Measurements from ENCODE around the gene TMED5. TPM values are rescaled to one million over a fixed set of nuclear protein-coding genes. Genes with fewer than 3 reads are reported as not detected.
"Not testable (repeated sequence)": the region's sequence is repeated elsewhere in the genome, so short reads cannot be mapped to it uniquely, and the experiment has no call there.

TMED5 gene
- total RNA-seq, 1 experiment from 2014 or later: 51.0 TPM

- no TSS peak for BruUV-seq (replicated peaks)
- Histone ChIP-seq H3K27me3 (ENCODE audit: insufficient read depth, low read depth) (no peaks in the 10 kb centered on the region), H3K9me2 (ENCODE audit: insufficient read depth) (no peaks in the 10 kb centered on the region), H3K27ac (peak overlapping the region; percentile 98), H3K79me2 (ENCODE audit: low read depth) (peaks cover 84% of the 10 kb centered on the region), H2AFZ (no peak overlapping the region), H3K36me3 (ENCODE audit: low read depth) (peaks cover 28% of the 10 kb centered on the region), H3K4me2 (peak overlapping the region; percentile 91), H4K20me1 (ENCODE audit: insufficient read depth) (peaks cover 44% of the 10 kb centered on the region), H3K4me1 (replicated peaks; ENCODE audit: insufficient read depth) (peaks cover 47% of the 10 kb centered on the region), H3F3A (ENCODE audit: insufficient read depth, low read depth) (peaks cover 27% of the 10 kb centered on the region), H3K4me3 (peak overlapping the region; percentile 86), H3K9me3 (ENCODE audit: insufficient read depth, low read depth) (no peaks in the 10 kb centered on the region)
- peak in 1 of 2 experiments; percentile 52 for DNase-seq
- TF ChIP-seq EZH2 (IDR thresholded peaks at IDR 0.05; ENCODE audit: low read depth) (no peak), CTCF (conservative IDR thresholded peaks at IDR 0.05) (no peak)
- intact Hi-C loops (cut with micrococcal nuclease; ENCODE audit: unreplicated experiment): no loop called here
- POLR2A ChIA-PET (ENCODE audit: unreplicated experiment): interaction anchor here (0.6 kb wide), 2 partner anchors 82 to 837 kb away, joined by 3 to 6 read pairs; no protein-coding TSS in a partner anchor
- CTCF ChIA-PET: interaction anchor here (0.5 kb wide), 1 partner anchor 8 kb away, joined by 3 read pairs; no protein-coding TSS in a partner anchor
Measured at GRCh38 chr1:93177991-93178390, 2.2 kb downstream of the TMED5 start.

DNA sequence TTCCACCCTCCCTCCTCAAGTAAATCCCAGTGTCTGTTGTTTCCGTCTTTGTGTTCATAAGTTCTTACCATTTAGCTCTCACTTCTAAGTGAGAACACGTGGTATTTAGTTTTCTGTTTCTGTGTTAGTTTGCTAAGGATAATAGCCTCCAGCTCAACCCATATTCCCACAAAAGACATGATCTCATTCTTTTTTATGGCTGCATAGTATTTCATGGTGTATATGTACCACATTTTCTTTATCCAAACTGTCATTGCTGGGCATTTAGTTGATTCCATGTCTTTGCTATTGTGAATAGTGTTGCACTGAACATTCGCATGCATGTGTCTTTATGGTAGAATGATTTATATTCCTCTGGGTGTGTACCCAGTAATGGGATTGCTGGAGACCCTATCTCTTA, 5.6 kb downstream of the TMED5 start:
- BruUV-seq (replicated peaks); H3K27me3 ChIP-seq (ENCODE audit: insufficient read depth, low read depth); H3K9me2 ChIP-seq (ENCODE audit: insufficient read depth); H2AFZ ChIP-seq; intact Hi-C loops (cut with micrococcal nuclease; ENCODE audit: unreplicated experiment); POLR2A ChIA-PET (ENCODE audit: unreplicated experiment); CTCF ChIA-PET; H3K4me3 ChIP-seq; H3K4me2 ChIP-seq; DNase-seq; H3K9me3 ChIP-seq (ENCODE audit: insufficient read depth, low read depth); H3K27ac ChIP-seq: not testable (repeated sequence)
- Histone ChIP-seq H4K20me1 (ENCODE audit: insufficient read depth) (peaks cover 66% of the 10 kb centered on the region), H3F3A (ENCODE audit: insufficient read depth, low read depth) (peaks cover 12% of the 10 kb centered on the region; the same call in 1 of the 2 replicates), H3K4me1 (replicated peaks; ENCODE audit: insufficient read depth) (peaks cover 29% of the 10 kb centered on the region), H3K36me3 (ENCODE audit: low read depth) (peaks cover 46% of the 10 kb centered on the region), H3K79me2 (ENCODE audit: low read depth) (peaks cover 94% of the 10 kb centered on the region)

GRCh38 chr1:93172778-93173177, 7.4 kb downstream of the TMED5 start:
- Histone ChIP-seq H3K9me3 (ENCODE audit: insufficient read depth, low read depth) (no peaks in the 10 kb centered on the region), H3K4me3 (no peak overlapping the region), H3F3A (ENCODE audit: insufficient read depth, low read depth) (0 out of 2 replicates have a peak, but pooled peaks cover 4% of the 10 kb centered on the region), H3K4me2 (no peak overlapping the region), H2AFZ (no peak overlapping the region), H3K4me1 (replicated peaks; ENCODE audit: insufficient read depth) (peaks cover 18% of the 10 kb centered on the region), H3K9me2 (ENCODE audit: insufficient read depth) (no peaks in the 10 kb centered on the region), H3K36me3 (ENCODE audit: low read depth) (peaks cover 52% of the 10 kb centered on the region), H3K27ac (no peak overlapping the region), H3K79me2 (ENCODE audit: low read depth) (peaks cover 96% of the 10 kb centered on the region), H3K27me3 (ENCODE audit: insufficient read depth, low read depth) (no peaks in the 10 kb centered on the region), H4K20me1 (ENCODE audit: insufficient read depth) (peaks cover 63% of the 10 kb centered on the region)
- no TSS peak for BruUV-seq (replicated peaks)
- DNase-seq: no peak
- TF ChIP-seq CTCF (conservative IDR thresholded peaks at IDR 0.05) (no peak), EZH2 (IDR thresholded peaks at IDR 0.05; ENCODE audit: low read depth) (no peak)
- intact Hi-C loops (cut with micrococcal nuclease; ENCODE audit: unreplicated experiment): no loop called here
- POLR2A ChIA-PET (ENCODE audit: unreplicated experiment): no interaction called here
- CTCF ChIA-PET: interaction anchor here (0.6 kb wide), 1 partner anchor 370 kb away, joined by 15 read pairs; no protein-coding TSS in a partner anchor

DNA sequence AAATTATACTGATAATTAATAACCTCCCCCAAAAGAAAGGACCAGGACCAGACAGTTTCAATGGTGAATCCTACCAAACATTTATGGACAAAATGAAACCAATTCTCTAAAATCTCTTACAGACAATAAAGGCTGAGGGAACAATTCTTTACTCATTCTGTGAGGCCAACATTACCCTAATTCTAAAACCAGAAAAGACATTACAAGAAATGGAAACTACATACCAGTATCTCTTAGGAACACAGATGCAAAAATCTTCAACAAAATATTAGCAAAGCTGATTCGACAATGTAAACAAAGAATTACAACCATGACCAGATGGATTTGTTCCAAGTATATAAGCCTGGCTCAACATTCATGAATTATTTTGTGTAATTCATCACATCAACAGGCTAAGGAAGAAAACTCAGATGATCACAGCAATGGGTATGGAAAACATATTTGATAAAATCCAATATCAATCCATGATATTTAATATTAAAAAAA, 8.6 kb downstream of the TMED5 start:
- DNase-seq: no peak
- BruUV-seq (replicated peaks): no TSS peak
- 0 out of 2 replicates have a peak, but pooled peaks cover 6% of the 10 kb centered on the region for H3K4me1 ChIP-seq (replicated peaks; ENCODE audit: insufficient read depth)
- peaks cover 58% of the 10 kb centered on the region for H3K36me3 ChIP-seq (ENCODE audit: low read depth)
- no peaks in the 10 kb centered on the region for H3K9me2 ChIP-seq (ENCODE audit: insufficient read depth)
- no peaks in the 10 kb centered on the region for H3K9me3 ChIP-seq (ENCODE audit: insufficient read depth, low read depth)
- ChIA-PET POLR2A (ENCODE audit: unreplicated experiment) (no interaction called here), CTCF (no interaction called here)
- peaks cover 4% of the 10 kb centered on the region; the same call in 1 of the 2 replicates for H3F3A ChIP-seq (ENCODE audit: insufficient read depth, low read depth)
- H3K27me3 ChIP-seq (ENCODE audit: insufficient read depth, low read depth): no peaks in the 10 kb centered on the region
- intact Hi-C loops (cut with micrococcal nuclease; ENCODE audit: unreplicated experiment): no loop called here
- H3K4me3 ChIP-seq: no peak overlapping the region
- TF ChIP-seq EZH2 (IDR thresholded peaks at IDR 0.05; ENCODE audit: low read depth) (no peak), CTCF (conservative IDR thresholded peaks at IDR 0.05) (no peak)
- H3K27ac ChIP-seq: no peak overlapping the region
- no peak overlapping the region for H3K4me2 ChIP-seq
- peaks cover 57% of the 10 kb centered on the region for H4K20me1 ChIP-seq (ENCODE audit: insufficient read depth)
- H3K79me2 ChIP-seq (ENCODE audit: low read depth): peaks cover 96% of the 10 kb centered on the region
- H2AFZ ChIP-seq: no peak overlapping the region

GRCh38 chr1:93170141-93170678, 10.0 kb downstream of the TMED5 start:
- Histone ChIP-seq H4K20me1 (ENCODE audit: insufficient read depth) (peaks cover 55% of the 10 kb centered on the region), H3K79me2 (ENCODE audit: low read depth) (peaks cover 96% of the 10 kb centered on the region), H3K36me3 (ENCODE audit: low read depth) (peaks cover 52% of the 10 kb centered on the region)
- H2AFZ ChIP-seq; H3K4me2 ChIP-seq; DNase-seq; BruUV-seq (replicated peaks); POLR2A ChIA-PET (ENCODE audit: unreplicated experiment); H3K9me3 ChIP-seq (ENCODE audit: insufficient read depth, low read depth); H3K4me1 ChIP-seq (replicated peaks; ENCODE audit: insufficient read depth); intact Hi-C loops (cut with micrococcal nuclease; ENCODE audit: unreplicated experiment); H3K9me2 ChIP-seq (ENCODE audit: insufficient read depth); H3F3A ChIP-seq (ENCODE audit: insufficient read depth, low read depth); H3K27ac ChIP-seq; H3K27me3 ChIP-seq (ENCODE audit: insufficient read depth, low read depth); H3K4me3 ChIP-seq: not testable (repeated sequence)
- CTCF ChIA-PET: interaction anchor here (0.7 kb wide), 1 partner anchor 8 kb away, joined by 3 read pairs; no protein-coding TSS in a partner anchor

Data from PC-9 (cell line).